ENCODE data around the gene RHOF. TPM values are rescaled to one million over a fixed set of nuclear protein-coding genes. Genes with fewer than 3 reads are reported as not detected.

Gene RHOF
- total RNA-seq, 1 donor from 2014 or later: 111 TPM

DNA sequence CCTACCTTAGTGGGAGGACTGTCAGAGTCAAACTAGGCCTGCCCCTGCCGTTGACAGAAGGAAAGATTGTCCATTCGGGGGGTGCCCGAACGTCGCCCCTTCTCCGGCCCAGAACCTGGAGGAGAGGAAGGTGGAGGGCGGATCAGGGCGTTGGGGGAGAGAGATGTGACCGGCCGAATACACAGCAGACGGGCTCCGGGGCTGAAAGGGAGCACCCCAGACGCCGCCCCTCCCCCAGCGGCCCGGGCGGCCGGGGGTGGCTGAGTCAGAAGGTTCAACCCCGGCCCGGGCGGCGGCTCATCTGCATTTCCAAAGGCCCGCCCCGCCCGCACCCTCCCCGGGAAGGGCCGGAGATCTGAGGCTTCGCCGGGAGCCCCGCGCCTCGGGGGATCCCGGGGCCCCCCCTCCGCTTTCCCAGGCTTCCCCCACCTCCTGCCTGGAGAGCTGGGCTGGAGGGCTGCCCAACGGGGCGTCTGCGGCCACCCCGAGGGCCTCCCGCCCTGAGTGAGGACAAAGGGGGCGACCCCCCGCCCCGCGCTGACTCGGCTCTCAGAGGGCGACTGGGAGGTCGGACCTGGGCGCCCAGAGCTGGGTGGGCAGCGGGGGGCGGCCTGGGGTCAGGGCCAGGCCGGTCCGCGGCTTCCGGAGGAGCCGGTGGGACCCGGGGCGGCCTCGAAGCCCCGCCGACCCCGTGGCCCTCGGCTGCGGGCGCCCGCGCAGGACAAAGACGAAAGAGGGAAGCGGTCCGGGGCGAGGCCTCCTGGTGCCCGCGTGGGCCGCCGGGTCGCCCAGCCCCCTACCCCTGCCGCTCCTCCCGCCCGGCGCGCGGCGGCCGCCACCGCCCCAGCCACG is 6.6 kb upstream of the RHOF start:
- no peaks in the 10 kb centered on the region for H3K9me3 Mint-ChIP-seq
- peaks cover 32% of the 10 kb centered on the region for H3K4me1 Mint-ChIP-seq (ENCODE audit: low read depth)
- intact Hi-C loops (cut with micrococcal nuclease): loop anchor here (1.0 to 10.0 kb wide), 4 partner anchors 12 to 1265 kb away; partner anchors contain the start of genes HCAR1, RNF10 and RNF34
- peaks cover 2% of the 10 kb centered on the region for H3K27me3 Mint-ChIP-seq (ENCODE audit: insufficient read depth)
- peak overlapping the region; percentile 92 for H3K27ac Mint-ChIP-seq
- peak overlapping the region; percentile 85 for H3K4me3 Mint-ChIP-seq
- DNase-seq (ENCODE audit: low spot score): peak; percentile 78
- peaks cover 24% of the 10 kb centered on the region for H3K36me3 Mint-ChIP-seq (ENCODE audit: low read depth)

DNA sequence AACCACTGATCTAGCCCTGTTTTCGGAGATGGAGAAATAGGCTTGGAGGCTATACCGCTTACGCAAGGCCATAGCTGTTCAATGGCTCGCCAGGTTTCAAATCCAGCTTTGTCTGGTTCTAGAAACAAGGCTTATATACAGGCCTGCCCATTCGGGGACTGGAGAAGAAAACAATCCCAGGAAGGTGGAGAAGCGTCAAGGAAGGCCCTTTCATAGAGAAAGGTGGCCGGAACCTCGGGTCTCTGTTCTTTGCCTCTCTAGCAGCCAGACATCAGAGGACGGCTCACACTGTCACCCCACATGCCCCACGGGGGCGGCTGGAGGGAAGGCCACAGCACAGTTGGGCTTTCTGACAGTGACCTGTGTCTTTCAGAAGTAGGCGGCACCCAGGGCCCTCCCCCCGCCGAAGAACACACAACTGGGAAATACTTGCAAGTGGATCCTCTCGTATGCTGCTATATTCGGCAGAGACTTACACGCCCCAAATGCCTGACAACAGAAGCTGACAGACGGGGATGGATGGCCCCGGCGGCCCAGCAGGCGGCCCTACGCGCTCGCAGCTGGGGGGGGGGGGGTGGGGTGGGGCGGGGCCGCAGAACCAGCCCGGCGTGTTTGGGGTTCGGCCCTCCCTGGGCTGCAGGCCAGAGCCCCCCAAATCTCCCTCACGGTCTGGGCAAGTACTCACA is 5.8 kb upstream of the RHOF start:
- peak overlapping the region; percentile 92 for H3K27ac Mint-ChIP-seq
- DNase-seq (ENCODE audit: low spot score): peak; percentile 39
- intact Hi-C loops (cut with micrococcal nuclease): loop anchor here (1.0 kb wide), 1 partner anchor 13 kb away; no protein-coding TSS in a partner anchor
- peaks cover 25% of the 10 kb centered on the region for H3K36me3 Mint-ChIP-seq (ENCODE audit: low read depth)
- H3K27me3 Mint-ChIP-seq (ENCODE audit: insufficient read depth): peaks cover 2% of the 10 kb centered on the region
- peaks cover 40% of the 10 kb centered on the region for H3K4me1 Mint-ChIP-seq (ENCODE audit: low read depth)
- H3K4me3 Mint-ChIP-seq: peak overlapping the region; percentile 85
- H3K9me3 Mint-ChIP-seq: no peaks in the 10 kb centered on the region

DNA sequence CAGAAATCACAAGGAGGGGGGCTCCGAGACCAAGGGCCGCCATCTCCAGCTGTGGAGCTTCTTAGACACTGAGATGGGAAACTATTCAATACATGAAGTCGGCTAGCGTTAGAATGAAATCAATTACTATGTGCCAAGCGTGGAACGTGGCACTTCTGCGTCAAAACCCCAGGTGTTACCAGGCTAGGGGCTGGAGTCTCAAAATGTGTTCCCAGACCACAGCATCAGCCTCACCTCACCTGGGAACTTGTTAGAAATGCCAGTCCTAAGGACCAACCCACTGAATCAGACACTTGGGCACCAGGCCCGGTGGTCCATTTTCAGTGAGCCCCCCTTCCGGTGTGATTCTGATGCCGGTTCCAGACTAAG is 5.3 kb upstream of the RHOF start:
- peaks cover 43% of the 10 kb centered on the region for H3K4me1 Mint-ChIP-seq (ENCODE audit: low read depth)
- peak overlapping the region; percentile 90 for H3K27ac Mint-ChIP-seq
- H3K36me3 Mint-ChIP-seq (ENCODE audit: low read depth): peaks cover 25% of the 10 kb centered on the region
- H3K4me3 Mint-ChIP-seq: peak overlapping the region; percentile 85
- DNase-seq (ENCODE audit: low spot score): no peak
- H3K27me3 Mint-ChIP-seq (ENCODE audit: insufficient read depth): peaks cover 2% of the 10 kb centered on the region
- intact Hi-C loops (cut with micrococcal nuclease): loop anchor here (1.0 kb wide), 1 partner anchor 14 kb away; no protein-coding TSS in a partner anchor
- no peaks in the 10 kb centered on the region for H3K9me3 Mint-ChIP-seq

DNA sequence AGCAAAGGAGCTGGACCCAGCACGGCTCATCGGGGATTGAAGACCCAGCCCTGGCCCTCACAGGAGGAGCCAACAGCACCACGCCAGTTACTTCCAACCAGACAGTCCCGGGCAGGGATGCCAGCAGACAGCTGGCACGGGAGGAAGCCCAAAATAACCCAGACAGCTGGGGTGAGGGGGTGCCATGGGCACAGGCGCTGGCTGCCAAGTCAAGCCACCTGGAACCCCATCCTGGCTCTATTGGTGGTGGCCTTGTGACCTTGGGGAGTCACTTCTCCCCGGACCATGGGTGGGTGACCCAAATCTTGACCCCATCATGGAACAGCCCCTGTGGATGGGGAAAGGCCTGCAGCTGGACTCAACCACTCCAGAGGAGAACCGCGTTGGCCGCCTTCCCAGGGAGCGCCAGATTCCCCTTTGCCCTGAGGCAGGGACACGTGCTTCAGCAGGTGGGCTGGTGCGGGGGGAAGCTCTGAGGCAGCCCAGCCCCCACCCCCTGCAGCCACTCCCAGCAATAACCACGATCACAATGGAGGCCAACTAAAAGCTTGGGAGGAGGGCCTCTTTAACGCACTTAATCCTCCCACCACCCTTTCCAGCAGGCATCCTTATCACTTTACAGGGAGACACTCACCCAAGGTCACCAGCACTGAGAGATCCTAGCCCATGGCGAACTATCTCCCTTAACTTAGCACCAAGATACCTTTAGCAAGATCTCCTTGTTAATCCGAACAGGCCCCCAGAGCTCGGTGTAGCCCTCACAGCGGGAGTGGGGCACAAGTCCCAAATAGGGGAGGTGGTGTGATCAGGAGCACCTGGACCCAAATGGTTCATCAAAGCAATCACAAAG is 4.7 kb upstream of the RHOF start:
- Mint-ChIP-seq H3K36me3 (ENCODE audit: low read depth) (peaks cover 25% of the 10 kb centered on the region), H3K27ac (peak overlapping the region; percentile 79), H3K4me3 (peak overlapping the region; percentile 85), H3K9me3 (no peaks in the 10 kb centered on the region), H3K27me3 (ENCODE audit: insufficient read depth) (peaks cover 2% of the 10 kb centered on the region), H3K4me1 (ENCODE audit: low read depth) (peaks cover 43% of the 10 kb centered on the region)
- intact Hi-C loops (cut with micrococcal nuclease): no loop called here
- no peak for DNase-seq (ENCODE audit: low spot score)

DNA sequence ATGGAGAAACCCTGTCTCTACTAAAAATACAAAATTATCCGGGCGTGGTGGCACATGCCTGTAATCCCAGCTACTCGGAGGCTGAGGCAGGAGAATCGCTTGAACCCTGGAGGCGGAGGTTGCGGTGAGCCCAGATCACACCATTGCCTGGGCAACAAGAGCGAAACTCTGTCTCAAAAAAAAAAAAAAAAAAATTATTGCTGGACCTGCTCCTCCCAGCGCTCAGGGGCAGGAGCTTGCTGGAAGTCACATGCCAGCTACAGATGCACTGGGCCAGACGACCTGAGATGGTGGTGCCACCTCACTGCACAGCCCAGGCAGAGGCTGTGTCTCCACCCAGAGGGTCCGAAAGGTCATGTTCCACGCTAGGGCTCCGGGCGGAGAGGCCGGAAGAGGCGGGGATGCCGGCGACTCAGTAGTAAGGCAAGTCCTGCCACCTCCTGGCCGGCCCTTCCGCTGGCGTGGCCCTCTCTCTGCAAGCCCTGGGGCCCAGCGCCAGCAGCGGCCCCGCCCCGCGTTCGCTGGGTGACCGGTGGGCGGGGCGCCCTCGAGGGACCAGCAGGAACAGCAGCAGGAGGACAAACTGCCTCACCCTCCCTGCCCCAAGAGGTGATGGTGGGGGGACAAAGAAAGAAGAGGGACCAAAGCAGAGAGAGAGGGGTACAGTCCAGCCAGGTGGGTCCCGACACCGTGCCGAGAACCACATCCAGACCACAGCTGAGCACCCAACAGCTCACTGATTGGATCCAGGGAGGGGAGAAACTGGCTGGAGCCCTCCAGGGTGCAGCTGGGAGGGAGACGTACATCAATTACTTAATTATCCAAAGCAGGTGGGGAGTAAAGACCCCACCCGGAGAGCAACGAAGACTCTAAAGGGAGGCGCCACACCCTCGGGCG is 3.6 kb upstream of the RHOF start:
- Mint-ChIP-seq H3K27me3 (ENCODE audit: insufficient read depth) (peaks cover 2% of the 10 kb centered on the region), H3K9me3 (no peaks in the 10 kb centered on the region), H3K36me3 (ENCODE audit: low read depth) (peaks cover 25% of the 10 kb centered on the region), H3K4me3 (peak overlapping the region; percentile 2), H3K27ac (no peak overlapping the region), H3K4me1 (ENCODE audit: low read depth) (peaks cover 42% of the 10 kb centered on the region)
- no peak for DNase-seq (ENCODE audit: low spot score)
- intact Hi-C loops (cut with micrococcal nuclease): no loop called here

DNA sequence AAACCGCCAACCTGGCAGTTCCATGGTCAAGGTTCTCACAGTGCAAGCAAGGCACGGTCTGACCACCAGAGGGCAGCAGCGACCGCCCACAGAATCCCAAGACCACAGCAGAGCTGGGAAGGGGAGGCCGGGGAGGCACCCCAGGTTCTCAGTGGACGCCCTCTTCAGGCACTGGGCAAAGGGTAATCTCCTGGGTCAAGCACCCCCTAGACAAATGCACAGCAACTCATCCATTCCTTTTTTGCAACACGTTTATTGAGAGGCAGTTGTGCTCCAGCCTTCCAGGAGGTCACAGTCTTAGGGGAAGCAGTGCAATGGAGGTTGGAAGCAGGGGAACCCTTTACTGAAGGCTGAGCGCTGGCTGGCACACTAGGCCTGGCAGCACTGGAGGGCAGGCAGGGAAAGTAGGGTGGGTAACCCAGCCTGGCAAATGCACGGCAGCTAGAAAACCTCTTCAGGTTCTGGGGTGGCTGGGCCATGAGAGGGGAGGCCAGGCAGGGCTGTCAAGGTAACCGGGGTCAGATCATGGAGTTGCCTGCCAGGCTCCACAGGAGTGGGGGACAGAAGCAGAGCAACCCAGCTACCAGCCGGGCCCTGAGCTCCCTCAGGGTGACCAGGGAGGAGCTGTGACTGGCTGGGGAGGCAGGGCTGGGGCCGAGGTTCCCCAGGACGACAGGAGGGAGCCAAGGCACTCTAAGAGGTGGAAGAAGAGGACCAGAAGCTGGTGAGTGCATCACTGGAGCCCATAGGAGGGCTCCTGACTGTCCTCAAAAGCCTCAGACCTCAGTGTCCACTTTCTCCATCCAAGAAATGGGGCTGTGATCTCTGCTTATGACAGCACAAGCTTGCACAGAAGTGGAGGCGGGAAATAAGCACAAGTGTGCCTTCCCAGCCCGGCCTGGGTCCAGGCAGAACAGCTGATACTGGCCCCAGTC is 1.8 kb upstream of the RHOF start:
- Mint-ChIP-seq H3K4me3 (peak overlapping the region; percentile 96), H3K27me3 (ENCODE audit: insufficient read depth) (peaks cover 2% of the 10 kb centered on the region), H3K9me3 (no peaks in the 10 kb centered on the region), H3K4me1 (ENCODE audit: low read depth) (peaks cover 52% of the 10 kb centered on the region), H3K36me3 (ENCODE audit: low read depth) (peaks cover 29% of the 10 kb centered on the region), H3K27ac (peak overlapping the region; percentile 91)
- DNase-seq (ENCODE audit: low spot score): peak; percentile 77
- intact Hi-C loops (cut with micrococcal nuclease): loop anchor here (1.0 kb wide), 1 partner anchor 17 kb away; no protein-coding TSS in a partner anchor

DNA sequence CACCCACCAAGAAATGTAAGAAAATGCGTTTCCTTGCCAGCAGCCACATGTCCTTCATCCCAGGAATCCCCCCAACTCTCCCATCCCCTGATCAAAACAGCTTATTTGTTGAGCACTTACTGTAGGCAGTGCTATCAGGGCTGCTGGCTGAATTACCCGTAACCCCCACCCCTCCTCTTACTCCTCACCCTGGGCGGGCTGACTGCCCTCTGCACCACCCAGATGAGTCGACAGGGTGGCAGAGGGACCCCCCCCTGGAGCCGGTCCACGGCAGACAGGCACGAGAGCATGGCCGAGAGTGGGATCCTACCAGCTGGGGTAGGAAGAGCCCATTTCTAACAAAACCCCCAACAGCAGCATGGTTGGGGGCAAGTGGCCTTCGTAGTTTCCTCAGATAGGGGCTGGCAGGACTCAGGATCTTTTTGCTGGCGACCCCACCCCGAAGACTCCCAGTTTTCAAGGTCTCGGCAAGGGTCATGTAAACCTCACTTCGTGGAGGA is 1.1 kb upstream of the RHOF start:
- Mint-ChIP-seq H3K27me3 (ENCODE audit: insufficient read depth) (peaks cover 2% of the 10 kb centered on the region), H3K4me1 (ENCODE audit: low read depth) (peaks cover 60% of the 10 kb centered on the region), H3K36me3 (ENCODE audit: low read depth) (peaks cover 32% of the 10 kb centered on the region), H3K4me3 (peak overlapping the region; percentile 96), H3K27ac (peak overlapping the region; percentile 91), H3K9me3 (no peaks in the 10 kb centered on the region)
- intact Hi-C loops (cut with micrococcal nuclease): loop anchor here (1.0 to 5.0 kb wide), 14 partner anchors 9 to 442 kb away; partner anchors contain the start of genes ANAPC5, DIABLO, PSMD9 and TMEM120B
- no peak for DNase-seq (ENCODE audit: low spot score)

DNA sequence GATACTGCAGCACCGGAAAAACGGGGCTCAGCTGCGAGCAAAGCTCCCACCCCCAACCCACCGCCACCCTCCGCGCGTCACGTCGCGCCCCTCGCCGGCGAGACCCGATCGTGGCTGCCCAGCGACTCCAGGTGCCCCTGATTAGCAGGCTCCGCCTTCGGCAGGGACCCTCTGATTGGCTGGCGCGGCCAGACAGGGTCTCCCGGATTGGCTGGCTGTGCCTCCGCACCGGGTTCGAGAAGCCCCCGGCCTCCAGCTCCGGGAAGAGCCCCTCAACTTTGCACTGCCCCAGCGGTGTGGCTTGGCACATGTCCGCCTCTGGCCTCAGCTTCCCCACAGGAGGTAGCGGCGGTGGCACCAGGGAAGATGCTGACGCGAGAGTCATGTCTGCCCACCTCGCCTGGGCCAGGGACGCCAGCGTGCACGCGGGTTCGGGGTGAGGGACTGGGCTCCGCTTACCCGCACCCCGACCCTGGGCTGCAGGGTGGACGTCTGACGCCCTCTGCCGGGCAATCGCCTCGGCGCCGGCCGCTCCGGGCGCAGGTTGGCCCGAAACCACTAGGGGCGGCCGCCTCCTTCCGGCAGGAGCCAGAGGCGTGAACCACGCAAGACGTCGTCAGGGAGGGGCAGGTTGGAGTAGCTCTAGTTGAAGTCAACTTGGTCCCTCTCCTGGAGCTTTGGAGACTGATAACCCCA is 498 bp upstream of the RHOF start:
- peak; percentile 95 for DNase-seq (ENCODE audit: low spot score)
- Mint-ChIP-seq H3K36me3 (ENCODE audit: low read depth) (peaks cover 28% of the 10 kb centered on the region), H3K27ac (peak overlapping the region; percentile 91), H3K9me3 (no peaks in the 10 kb centered on the region), H3K27me3 (ENCODE audit: insufficient read depth) (no peaks in the 10 kb centered on the region), H3K4me3 (peak overlapping the region; percentile 96), H3K4me1 (ENCODE audit: low read depth) (peaks cover 61% of the 10 kb centered on the region)
- intact Hi-C loops (cut with micrococcal nuclease): loop anchor here (1.0 to 5.0 kb wide), 14 partner anchors 9 to 442 kb away; partner anchors contain the start of genes ANAPC5, DIABLO, PSMD9 and TMEM120B

DNA sequence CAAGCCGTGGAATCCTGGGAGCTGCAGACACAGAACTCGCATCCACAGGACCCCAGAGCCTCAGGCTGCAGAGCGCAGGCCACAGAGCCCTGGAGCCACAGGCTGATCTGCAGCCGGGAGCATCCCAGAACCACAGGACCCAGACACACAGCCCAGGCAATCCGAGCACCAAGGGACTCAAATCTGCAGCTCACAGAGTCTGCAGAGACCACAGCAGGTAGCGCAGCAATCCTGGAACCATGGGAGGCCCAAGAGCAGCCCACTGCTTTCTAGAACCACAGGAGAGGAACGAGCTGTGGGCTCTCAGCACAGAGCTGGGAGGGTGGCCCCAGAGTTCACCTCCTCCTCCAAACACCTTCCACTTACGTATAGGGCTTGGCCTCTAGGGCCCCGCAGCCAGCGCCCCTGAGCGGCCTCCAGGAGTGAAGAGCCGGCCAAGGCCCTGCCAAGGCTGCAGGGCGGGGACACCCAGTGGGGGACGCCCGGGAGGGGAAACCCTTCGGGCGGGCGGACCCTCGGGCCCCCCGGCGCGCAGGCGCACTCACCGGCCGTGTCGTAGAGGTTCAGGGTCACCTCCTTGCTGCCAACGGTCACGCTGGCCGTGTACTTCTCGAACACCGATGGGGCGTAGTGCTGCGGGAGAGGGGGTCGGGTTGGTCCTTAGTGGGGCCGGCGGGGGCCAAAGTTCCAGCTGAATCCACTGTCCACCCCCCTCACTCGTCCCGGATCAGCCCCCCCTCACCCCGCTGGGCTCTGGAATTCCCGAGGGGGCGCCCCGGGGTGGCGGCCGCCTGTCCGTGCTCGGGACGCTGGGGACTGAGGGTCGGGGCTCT is 665 bp downstream of the RHOF start:
- Mint-ChIP-seq H3K4me1 (ENCODE audit: low read depth) (peaks cover 62% of the 10 kb centered on the region), H3K4me3 (peak overlapping the region; percentile 96), H3K27me3 (ENCODE audit: insufficient read depth) (no peaks in the 10 kb centered on the region), H3K27ac (peak overlapping the region; percentile 99), H3K9me3 (no peaks in the 10 kb centered on the region), H3K36me3 (ENCODE audit: low read depth) (peaks cover 23% of the 10 kb centered on the region)
- intact Hi-C loops (cut with micrococcal nuclease): loop anchor here (1.0 to 5.0 kb wide), 6 partner anchors 11 to 441 kb away; partner anchors contain the start of genes ANAPC5 and DIABLO
- peak; percentile 56 for DNase-seq (ENCODE audit: low spot score)
